ENCODE data around the gene ACSM4.

DNA sequence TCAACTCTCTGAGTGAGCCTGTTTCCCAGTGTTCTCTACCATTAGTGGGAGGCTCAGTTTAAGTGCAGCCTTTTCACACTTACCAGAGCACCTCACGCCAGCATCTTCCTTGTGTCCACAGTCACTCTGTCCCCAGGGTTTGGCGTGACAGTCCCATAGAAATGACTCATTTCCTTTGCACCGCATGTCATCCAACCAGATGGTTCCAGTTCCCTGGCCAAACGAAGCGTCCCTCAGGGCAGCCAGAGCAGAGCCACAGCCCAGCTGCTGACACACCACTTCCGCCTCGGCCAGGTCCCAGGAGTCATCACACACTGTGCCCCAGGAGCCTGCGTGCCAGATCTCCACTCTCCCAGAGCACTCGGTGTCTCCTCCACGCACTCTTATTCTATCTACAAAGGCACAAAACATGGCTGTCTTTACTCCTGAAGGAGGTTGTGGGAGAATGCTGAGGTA lies 65.4 kb downstream of the ACSM4 start:
- TF ChIP-seq YY1 (IDR thresholded peaks at IDR 0.05; ENCODE audit: insufficient read depth, insufficient read length) (no peak), SUZ12 (IDR thresholded peaks at IDR 0.05; ENCODE audit: extremely low read depth, insufficient read depth, insufficient read length) (no peak), ZNF274 (IDR thresholded peaks at IDR 0.05; ENCODE audit: low read depth, low read length) (no peak)
